T47D (cell line): ENCODE measurements around the gene FBXO5.

Experiments used
- DNase-seq, 2 experiments: peaks; one replicate each; pipeline versions ENCODE4 v3.0.0 to v3.0.0-alpha.2; 2011 to 2012; ENCODE audit warnings: low read depth in 1 of 2, low spot score in 1 of 2
- JUND ChIP-seq: IDR thresholded peaks from 2 replicates; pipeline ENCODE4 v1.6.1; 2012; ENCODE audit warnings: low read depth
- in situ Hi-C: cut with HindIII; loops from 2 replicates; pipeline ENCODE4 v1.10.0; 2016; ENCODE audit warnings: low sequenced_read_pairs, low pct_unique_long_range_greater_than_20kb

The FBXO5 gene

GRCh38 chr6:152957796-152958195, 25.0 kb downstream of the FBXO5 start:
- DNase-seq = no peak
- TF ChIP-seq JUND = no peak

GRCh38 chr6:152954443-152954842, 28.4 kb downstream of the FBXO5 start:
- peak in 1 of 2 experiments; percentile 36 for DNase-seq
- TF ChIP-seq JUND = no peak
- in situ Hi-C loops = no loop called here

More at GRCh38 chr6:152957796-152958195, 25.0 kb downstream of the FBXO5 start:
- in situ Hi-C loops = no loop called here

GRCh38 chr6:152952866-152953509, 29.9 kb downstream of the FBXO5 start:
- DNase-seq = peak in 1 of 2 experiments; percentile 48
- in situ Hi-C loops = no loop called here

GRCh38 chr6:152952045-152952444, 30.8 kb downstream of the FBXO5 start:
- in situ Hi-C loops = no loop called here
- no peak for TF ChIP-seq JUND
- no peak for DNase-seq

More at GRCh38 chr6:152952866-152953509, 29.9 kb downstream of the FBXO5 start:
- TF ChIP-seq JUND = no peak

GRCh38 chr6:152950240-152950639, 32.6 kb downstream of the FBXO5 start:
- DNase-seq = no peak
- in situ Hi-C loops = no loop called here
- TF ChIP-seq JUND = no peak

- DNase-seq = peak in 1 of 2 experiments; percentile 62
- in situ Hi-C loops = no loop called here
- TF ChIP-seq JUND = no peak
Measured at GRCh38 chr6:152948150-152948768, 34.6 kb downstream of the FBXO5 start.

GRCh38 chr6:152946995-152947394, 35.8 kb downstream of the FBXO5 start:
- TF ChIP-seq JUND = no peak
- no peak for DNase-seq
- in situ Hi-C loops = no loop called here

GRCh38 chr6:152946484-152946883, 36.4 kb downstream of the FBXO5 start:
- DNase-seq = no peak
- TF ChIP-seq JUND = no peak
- in situ Hi-C loops = no loop called here

- in situ Hi-C loops = no loop called here
- TF ChIP-seq JUND = no peak
- peak in 1 of 2 experiments; percentile 79 for DNase-seq
Measured at GRCh38 chr6:152943260-152943897, 39.5 kb downstream of the FBXO5 start.

- DNase-seq = no peak
- in situ Hi-C loops = no loop called here
Measured at GRCh38 chr6:152942319-152942869, 40.4 kb downstream of the FBXO5 start.

GRCh38 chr6:152941746-152942145, 41.1 kb downstream of the FBXO5 start:
- in situ Hi-C loops = no loop called here
- DNase-seq = no peak
- no peak for TF ChIP-seq JUND

More at GRCh38 chr6:152942319-152942869, 40.4 kb downstream of the FBXO5 start:
- TF ChIP-seq JUND = no peak

- in situ Hi-C loops = no loop called here
- no peak for TF ChIP-seq JUND
Measured at GRCh38 chr6:152932865-152933264, 50.0 kb downstream of the FBXO5 start.

GRCh38 chr6:152922706-152923105, 60.1 kb downstream of the FBXO5 start:
- no peak for TF ChIP-seq JUND
- DNase-seq = no peak
- in situ Hi-C loops = no loop called here

More at GRCh38 chr6:152932865-152933264, 50.0 kb downstream of the FBXO5 start:
- no peak for DNase-seq
